ENCODE results near the gene ACE2. TPM values are rescaled to one million over a fixed set of nuclear protein-coding genes. Genes with fewer than 3 reads are reported as not detected.

Gene ACE2
- total RNA-seq, 4 donors from 2014 or later = 0.62 to 4.5 (median 2.1) TPM

DNA sequence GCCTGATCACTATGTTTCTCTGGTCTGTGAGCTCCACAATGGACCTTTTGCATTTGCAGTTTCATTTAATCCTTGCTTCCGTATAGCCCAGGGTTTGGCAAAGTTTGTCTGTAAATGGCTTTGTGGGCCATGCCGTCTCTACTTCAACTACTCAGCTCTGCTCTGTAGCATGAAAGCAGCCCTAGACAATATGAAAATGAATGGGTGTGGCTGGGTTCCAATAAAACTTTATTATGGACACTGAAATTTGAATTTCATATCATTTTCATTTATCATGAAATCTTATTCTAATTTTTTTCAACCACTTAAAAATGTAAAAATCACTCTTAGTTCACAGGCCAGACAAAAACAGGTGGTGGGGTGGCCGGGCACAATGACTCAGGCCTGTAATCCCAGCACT is 41.5 kb downstream of the ACE2 start:
- Histone ChIP-seq H3K27ac (no peak overlapping the region), H3K9me3 (no peaks in the 10 kb centered on the region), H3K36me3 (no peaks in the 10 kb centered on the region), H3K4me3 (no peak overlapping the region), H3K4me1 (no peaks in the 10 kb centered on the region), H3K27me3 (no peaks in the 10 kb centered on the region)
- 79 to 91% methylated on average over 2 to 3 of the region's 3 CpGs for WGBS, 2 donors (ENCODE audit: low coverage in 1 of 2)
- no peak for ATAC-seq
- TF ChIP-seq, protein P1, sequence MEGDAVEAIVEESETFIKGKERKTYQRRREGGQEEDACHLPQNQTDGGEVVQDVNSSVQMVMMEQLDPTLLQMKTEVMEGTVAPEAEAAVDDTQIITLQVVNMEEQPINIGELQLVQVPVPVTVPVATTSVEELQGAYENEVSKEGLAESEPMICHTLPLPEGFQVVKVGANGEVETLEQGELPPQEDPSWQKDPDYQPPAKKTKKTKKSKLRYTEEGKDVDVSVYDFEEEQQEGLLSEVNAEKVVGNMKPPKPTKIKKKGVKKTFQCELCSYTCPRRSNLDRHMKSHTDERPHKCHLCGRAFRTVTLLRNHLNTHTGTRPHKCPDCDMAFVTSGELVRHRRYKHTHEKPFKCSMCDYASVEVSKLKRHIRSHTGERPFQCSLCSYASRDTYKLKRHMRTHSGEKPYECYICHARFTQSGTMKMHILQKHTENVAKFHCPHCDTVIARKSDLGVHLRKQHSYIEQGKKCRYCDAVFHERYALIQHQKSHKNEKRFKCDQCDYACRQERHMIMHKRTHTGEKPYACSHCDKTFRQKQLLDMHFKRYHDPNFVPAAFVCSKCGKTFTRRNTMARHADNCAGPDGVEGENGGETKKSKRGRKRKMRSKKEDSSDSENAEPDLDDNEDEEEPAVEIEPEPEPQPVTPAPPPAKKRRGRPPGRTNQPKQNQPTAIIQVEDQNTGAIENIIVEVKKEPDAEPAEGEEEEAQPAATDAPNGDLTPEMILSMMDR (IDR thresholded peaks at IDR 0.05) = no peak

DNA sequence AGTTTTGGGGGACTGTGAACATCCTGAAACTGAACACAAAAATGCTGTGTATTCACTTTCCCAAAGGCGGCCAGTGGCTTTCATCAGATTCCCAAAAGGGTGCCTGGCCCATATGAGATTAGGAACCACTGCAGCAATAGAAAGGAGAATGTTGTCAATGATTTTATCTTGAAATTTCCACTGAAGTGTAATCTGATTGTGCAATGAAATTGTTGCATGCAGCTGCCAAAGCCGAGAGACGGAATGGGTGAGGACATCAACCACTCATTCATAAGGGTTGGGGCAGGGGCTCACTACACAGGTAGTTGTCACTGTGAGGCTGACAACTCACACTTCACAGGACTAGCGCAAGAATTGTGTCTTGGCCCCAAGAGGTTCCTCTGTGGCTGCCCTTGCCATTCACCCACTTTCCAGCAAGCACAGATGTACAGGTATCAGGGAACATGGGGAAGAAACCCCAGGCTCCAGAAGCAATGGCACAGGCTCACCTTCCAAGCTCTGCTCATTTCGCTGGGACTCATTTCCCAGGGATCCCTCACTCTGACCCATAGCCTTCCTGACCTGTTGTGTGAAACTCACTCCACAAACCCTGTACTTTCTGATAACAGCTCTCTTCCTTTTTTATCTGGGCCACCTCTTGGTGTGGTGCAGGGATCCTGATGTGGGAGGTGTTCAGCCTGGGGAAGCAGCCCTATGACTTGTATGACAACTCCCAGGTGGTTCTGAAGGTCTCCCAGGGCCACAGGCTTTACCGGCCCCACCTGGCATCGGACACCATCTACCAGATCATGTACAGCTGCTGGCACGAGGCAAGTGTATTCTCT is 51.4 kb downstream of the ACE2 start:
- H3K4me3 ChIP-seq = no peak overlapping the region
- WGBS, 2 donors (ENCODE audit: low coverage in 1 of 2) = 90 to 94% methylated on average over 2 to 3 of the region's 8 CpGs

DNA sequence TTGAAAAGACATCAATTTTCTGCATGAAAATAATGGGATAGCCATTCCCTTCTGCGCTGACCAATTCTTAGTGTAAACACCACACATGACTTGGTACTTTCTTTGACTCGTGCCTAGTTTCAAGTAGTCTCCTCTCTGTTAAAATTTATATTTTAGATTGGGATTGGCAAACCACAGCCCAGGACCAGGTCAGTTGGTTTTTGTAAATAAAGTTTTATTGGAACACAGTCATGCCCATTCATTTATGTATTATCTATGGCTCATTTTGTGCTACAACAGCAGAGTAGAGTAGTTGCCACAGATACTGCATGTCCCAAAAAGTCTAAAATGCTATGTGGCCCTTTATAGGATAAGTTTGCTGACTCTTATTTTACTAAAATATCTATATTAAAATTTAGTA is 53.4 kb downstream of the ACE2 start:
- WGBS, 2 donors (ENCODE audit: low coverage in 1 of 2) = 100% methylated on average over 1 to 2 of the region's 2 CpGs
- no peak for TF ChIP-seq POLR2AphosphoS5 (IDR thresholded peaks at IDR 0.05)
- TF ChIP-seq POLR2A (IDR thresholded peaks at IDR 0.05) = no peak
- TF ChIP-seq, protein P1 (IDR thresholded peaks at IDR 0.05) = no peak
- TF ChIP-seq EP300 (IDR thresholded peaks at IDR 0.05) = no peak

More for the DNA sequence above, 51.4 kb downstream of the ACE2 start:
- H3K36me3 ChIP-seq = no peaks in the 10 kb centered on the region
- no peak overlapping the region for H3K27ac ChIP-seq
- TF ChIP-seq EP300 (IDR thresholded peaks at IDR 0.05) = no peak
- TF ChIP-seq POLR2A (IDR thresholded peaks at IDR 0.05) = no peak
- TF ChIP-seq POLR2AphosphoS5 (IDR thresholded peaks at IDR 0.05) = no peak
- TF ChIP-seq, protein P1 (IDR thresholded peaks at IDR 0.05) = no peak
- ATAC-seq = no peak
- H3K9me3 ChIP-seq = no peaks in the 10 kb centered on the region
- no peaks in the 10 kb centered on the region for H3K27me3 ChIP-seq
- H3K4me1 ChIP-seq = no peaks in the 10 kb centered on the region

DNA sequence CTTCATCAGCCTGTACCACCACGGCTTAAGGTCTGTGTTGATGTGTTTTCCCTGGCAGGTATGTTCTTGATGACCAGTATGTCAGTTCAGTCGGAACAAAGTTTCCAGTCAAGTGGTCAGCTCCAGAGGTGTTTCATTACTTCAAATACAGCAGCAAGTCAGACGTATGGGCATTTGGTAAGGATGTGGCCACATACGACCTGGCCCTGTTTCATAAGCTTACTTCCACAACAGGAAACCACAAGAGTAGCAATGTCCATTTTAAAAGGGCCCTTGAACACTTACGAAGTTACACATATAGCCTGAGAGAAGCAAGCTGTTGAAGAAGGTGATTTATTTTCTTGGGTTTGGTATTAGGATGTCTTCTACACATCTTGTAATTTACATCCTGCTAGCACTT is 54.0 kb downstream of the ACE2 start:
- Histone ChIP-seq H3K27me3 (no peaks in the 10 kb centered on the region), H3K4me3 (no peak overlapping the region), H3K36me3 (no peaks in the 10 kb centered on the region), H3K4me1 (no peaks in the 10 kb centered on the region), H3K9me3 (no peaks in the 10 kb centered on the region), H3K27ac (no peak overlapping the region)
- 88% methylated on average over 1 of the region's 5 CpGs; no CpG with 5 or more reads in 1 of the 2 donors for WGBS, 2 donors (ENCODE audit: low coverage in 1 of 2)
- TF ChIP-seq POLR2AphosphoS5 (IDR thresholded peaks at IDR 0.05) = no peak
- no peak for ATAC-seq

More for the DNA sequence above, 53.4 kb downstream of the ACE2 start:
- H3K27ac ChIP-seq = no peak overlapping the region
- H3K36me3 ChIP-seq = no peaks in the 10 kb centered on the region
- no peaks in the 10 kb centered on the region for H3K27me3 ChIP-seq
- H3K9me3 ChIP-seq = no peaks in the 10 kb centered on the region
- no peak overlapping the region for H3K4me3 ChIP-seq
- no peaks in the 10 kb centered on the region for H3K4me1 ChIP-seq
- no peak for ATAC-seq

DNA sequence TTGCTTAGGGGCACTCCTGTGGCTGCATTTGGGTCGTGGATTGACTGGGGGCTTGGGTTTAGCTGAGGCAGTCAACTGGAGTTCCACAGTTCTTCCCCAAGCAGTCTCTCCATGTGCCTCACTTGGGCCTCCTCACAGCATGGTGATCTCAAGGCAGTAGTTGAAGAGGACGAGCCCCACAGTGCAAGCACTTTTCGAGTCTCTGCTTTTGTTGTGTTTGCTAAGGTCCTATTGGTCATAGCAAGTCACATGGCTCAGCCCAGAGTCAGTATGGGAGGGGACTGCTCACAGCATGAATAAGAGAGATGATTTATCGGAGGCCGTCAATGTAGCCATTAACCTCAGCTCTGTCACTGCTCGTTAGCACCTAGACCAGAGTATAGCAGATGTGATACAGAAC is 70.4 kb downstream of the ACE2 start:
- Histone ChIP-seq H3K36me3 (no peaks in the 10 kb centered on the region), H3K4me1 (no peaks in the 10 kb centered on the region), H3K27me3 (no peaks in the 10 kb centered on the region), H3K27ac (no peak overlapping the region), H3K4me3 (no peak overlapping the region), H3K9me3 (no peaks in the 10 kb centered on the region)
- WGBS, 2 donors (ENCODE audit: low coverage in 1 of 2) = 100% methylated on average over 3 of the region's 6 CpGs; no CpG with 5 or more reads in 1 of the 2 donors
- TF ChIP-seq, protein P1 (IDR thresholded peaks at IDR 0.05) = no peak
- TF ChIP-seq POLR2AphosphoS5 (IDR thresholded peaks at IDR 0.05) (no peak), EP300 (IDR thresholded peaks at IDR 0.05) (no peak), POLR2A (IDR thresholded peaks at IDR 0.05) (no peak)
- ATAC-seq = no peak

Data from gastroesophageal sphincter (tissue), 4 donors.